Activated T-cell treated with anti-CD3 and anti-CD28 coated beads for 24 hours (primary cell): Measurements from ENCODE around the gene NR1D2.
"Not testable (repeated sequence)": the region's sequence is repeated elsewhere in the genome, so short reads cannot be mapped to it uniquely, and the experiment has no call there.

Source experiments
- DNase-seq: peaks from one replicate; pipeline ENCODE4 v3.0.0-alpha.2; 2020; ENCODE audit warnings: low read depth

The NR1D2 gene

GRCh38 chr3:24005669-24006068 lies 60.6 kb downstream of the NR1D2 start:
- DNase-seq: no peak

- DNase-seq: not testable (repeated sequence)
Measured at GRCh38 chr3:24010834-24011233, 65.7 kb downstream of the NR1D2 start.

GRCh38 chr3:24012589-24013269 lies 67.6 kb downstream of the NR1D2 start:
- DNase-seq: no peak

GRCh38 chr3:24017305-24017704 lies 72.2 kb downstream of the NR1D2 start:
- no peak for DNase-seq

GRCh38 chr3:24018784-24019570 lies 73.9 kb downstream of the NR1D2 start:
- DNase-seq: no peak

- DNase-seq: no peak
Measured at GRCh38 chr3:24019585-24019984, 74.5 kb downstream of the NR1D2 start.

- DNase-seq: no peak
Measured at GRCh38 chr3:24020036-24020691, 75.1 kb downstream of the NR1D2 start.

GRCh38 chr3:24023197-24023596 lies 78.1 kb downstream of the NR1D2 start:
- no peak for DNase-seq

- no peak for DNase-seq
Measured at GRCh38 chr3:24025805-24026204, 80.7 kb downstream of the NR1D2 start.

- not testable (repeated sequence) for DNase-seq
Measured at GRCh38 chr3:24026665-24027064, 81.6 kb downstream of the NR1D2 start.

- DNase-seq: no peak
Measured at GRCh38 chr3:24027946-24028345, 82.9 kb downstream of the NR1D2 start.
